Upper lobe of left lung (tissue), 4 donors: Measurements from ENCODE around the gene RNPEPL1.

Experiments
- EP300 ChIP-seq, 4 donors: sonication (generic); formaldehyde crosslinking; IDR thresholded peaks; one replicate each; pipeline ENCODE4 v1.5.1; 2017; ENCODE audit warnings: antibody characterized with exemption in 4 of 4, control low read depth in 2 of 4
- POLR2A ChIP-seq, 4 donors: fragments of 450-650 bp; IDR thresholded peaks; one replicate each; pipeline ENCODE4 v1.5.1; 2016 to 2017; ENCODE audit warnings: antibody characterized with exemption in 4 of 4, mild to moderate bottlenecking in 2 of 4
- POLR2AphosphoS5 ChIP-seq, 2 donors: sonication (generic); formaldehyde crosslinking; IDR thresholded peaks; one replicate each; pipeline ENCODE4 v1.5.1; 2017; ENCODE audit warnings: antibody characterized with exemption in 2 of 2
- TF ChIP-seq, protein P1 (sequence below), 6 experiments: fragments of 450-650 bp in 4 of 6; fragments of 200-600 bp in 2 of 6; sonication (generic) in 2 of 6; IDR thresholded peaks; one replicate each; pipeline ENCODE4 v1.5.1; 2016 to 2019; ENCODE audit warnings: antibody characterized with exemption in 6 of 6

DNA sequence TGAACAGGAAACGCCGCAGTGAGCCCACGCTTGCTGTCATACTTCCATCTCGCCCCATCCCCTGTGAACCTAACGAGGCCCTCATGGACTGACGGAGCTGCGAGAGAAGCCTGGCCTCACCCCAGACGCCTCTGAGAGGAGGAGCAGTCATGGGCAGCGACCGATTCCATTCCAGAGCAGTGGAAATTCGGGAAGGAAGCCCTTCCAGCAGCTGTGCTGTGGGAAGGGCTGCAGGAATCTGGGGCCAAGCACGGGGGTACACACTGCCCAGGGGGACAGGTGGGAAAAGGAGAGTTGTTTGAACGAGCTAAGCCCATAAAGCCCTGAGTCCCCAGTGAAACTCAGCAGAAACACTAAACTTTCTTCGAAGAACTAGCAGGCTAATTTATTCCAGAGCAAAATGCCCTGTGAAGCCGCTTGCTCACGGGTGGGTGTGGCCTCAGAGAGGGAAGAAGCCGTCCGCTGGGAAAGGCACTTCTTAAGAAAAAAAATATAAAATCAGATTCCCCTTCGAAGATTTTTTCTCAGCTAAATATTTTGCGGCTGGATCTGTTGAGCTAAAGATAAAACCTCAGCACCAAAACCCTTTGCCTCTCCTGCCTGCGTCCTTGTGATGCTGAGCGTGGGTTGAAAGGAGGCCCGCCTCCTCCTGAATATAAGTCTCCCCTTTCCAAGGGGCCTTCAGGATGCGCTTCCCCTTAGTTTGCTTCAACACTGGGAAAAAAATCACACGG lies 48.7 kb upstream of the RNPEPL1 start:
- TF ChIP-seq, protein P1, sequence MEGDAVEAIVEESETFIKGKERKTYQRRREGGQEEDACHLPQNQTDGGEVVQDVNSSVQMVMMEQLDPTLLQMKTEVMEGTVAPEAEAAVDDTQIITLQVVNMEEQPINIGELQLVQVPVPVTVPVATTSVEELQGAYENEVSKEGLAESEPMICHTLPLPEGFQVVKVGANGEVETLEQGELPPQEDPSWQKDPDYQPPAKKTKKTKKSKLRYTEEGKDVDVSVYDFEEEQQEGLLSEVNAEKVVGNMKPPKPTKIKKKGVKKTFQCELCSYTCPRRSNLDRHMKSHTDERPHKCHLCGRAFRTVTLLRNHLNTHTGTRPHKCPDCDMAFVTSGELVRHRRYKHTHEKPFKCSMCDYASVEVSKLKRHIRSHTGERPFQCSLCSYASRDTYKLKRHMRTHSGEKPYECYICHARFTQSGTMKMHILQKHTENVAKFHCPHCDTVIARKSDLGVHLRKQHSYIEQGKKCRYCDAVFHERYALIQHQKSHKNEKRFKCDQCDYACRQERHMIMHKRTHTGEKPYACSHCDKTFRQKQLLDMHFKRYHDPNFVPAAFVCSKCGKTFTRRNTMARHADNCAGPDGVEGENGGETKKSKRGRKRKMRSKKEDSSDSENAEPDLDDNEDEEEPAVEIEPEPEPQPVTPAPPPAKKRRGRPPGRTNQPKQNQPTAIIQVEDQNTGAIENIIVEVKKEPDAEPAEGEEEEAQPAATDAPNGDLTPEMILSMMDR (IDR thresholded peaks at IDR 0.05): no peak
- TF ChIP-seq POLR2A (IDR thresholded peaks at IDR 0.05) (no peak), EP300 (IDR thresholded peaks at IDR 0.05) (no peak), POLR2AphosphoS5 (IDR thresholded peaks at IDR 0.05) (no peak)
